GM23338 (cell line): ENCODE data around the gene RPRML. TPM values are rescaled to one million over a fixed set of nuclear protein-coding genes. Genes with fewer than 3 reads are reported as not detected.

Experiments
- ATAC-seq: fragments of 200-7000 bp; cut with Tn5 transposase; 3 replicates; pipeline ENCODE4 v1.9.1; 2020
- DNase-seq: peaks from one replicate; pipeline ENCODE4 v3.0.0-alpha.2; 2015; ENCODE audit warnings: low spot score
- H2AFZ ChIP-seq: fragments of 200-600 bp; sonication (generic); 2 replicates; pipeline ENCODE4 v1.8.0; 2016; ENCODE audit warnings: antibody characterized with exemption, mild to moderate bottlenecking, moderate library complexity
- H3F3A ChIP-seq: fragments of 200-600 bp; sonication (generic); replicated peaks from 2 replicates; pipeline ENCODE4 v1.8.0; 2017; ENCODE audit warnings: antibody characterized with exemption, mixed run types, low read depth
- H3K27ac ChIP-seq: fragments of 200-600 bp; sonication (generic); 2 replicates; pipeline ENCODE4 v1.6.1; 2016; ENCODE audit warnings: low read depth
- H3K27me3 ChIP-seq: fragments of 200-600 bp; sonication (generic); 2 replicates; pipeline ENCODE4 v1.8.0; 2016; ENCODE audit warnings: mild to moderate bottlenecking, mixed run types, moderate library complexity; ENCODE audit not compliant: insufficient read depth
- H3K36me3 ChIP-seq: fragments of 200-600 bp; sonication (generic); 2 replicates; pipeline ENCODE4 v1.8.0; 2016; ENCODE audit warnings: mild to moderate bottlenecking; ENCODE audit not compliant: insufficient read depth
- H3K4me1 ChIP-seq: fragments of 200-600 bp; sonication (generic); 2 replicates; pipeline ENCODE4 v1.8.0; 2016; ENCODE audit warnings: mild to moderate bottlenecking, moderate library complexity; ENCODE audit not compliant: insufficient read depth
- H3K4me2 ChIP-seq: fragments of 200-600 bp; sonication (generic); 2 replicates; pipeline ENCODE4 v1.7.1; 2017; ENCODE audit warnings: mixed run types
- H3K4me3 ChIP-seq: fragments of 200-600 bp; sonication (generic); 2 replicates; pipeline ENCODE4 v1.6.1; 2016; ENCODE audit warnings: mixed run types
- H3K79me2 ChIP-seq: fragments of 200-600 bp; sonication (generic); replicated peaks from 2 replicates; pipeline ENCODE4 v1.8.0; 2017; ENCODE audit warnings: mild to moderate bottlenecking; ENCODE audit not compliant: insufficient read depth
- H3K9me2 ChIP-seq: fragments of 200-600 bp; sonication (generic); 2 replicates; pipeline ENCODE4 v1.8.0; 2017; ENCODE audit not compliant: insufficient read depth
- H4K20me1 ChIP-seq: fragments of 200-600 bp; sonication (generic); replicated peaks from 2 replicates; pipeline ENCODE4 v1.8.0; 2017; ENCODE audit warnings: mild to moderate bottlenecking; ENCODE audit not compliant: insufficient read depth
- H3K27ac Mint-ChIP-seq: 2 replicates; pipeline ENCODE4 v1.8.0; 2020; ENCODE audit warnings: inconsistent platforms, mild to moderate bottlenecking, moderate library complexity, mixed read lengths
- H3K27me3 Mint-ChIP-seq: 3 replicates; pipeline ENCODE4 v1.8.0; 2022; ENCODE audit warnings: low read depth, mild to moderate bottlenecking, moderate library complexity, mixed read lengths, inconsistent platforms; ENCODE audit not compliant: insufficient read depth, poor library complexity
- H3K36me3 Mint-ChIP-seq: 3 replicates; pipeline ENCODE4 v1.8.0; 2021; ENCODE audit warnings: low read depth, mild to moderate bottlenecking, inconsistent platforms, moderate library complexity, mixed read lengths
- H3K4me1 Mint-ChIP-seq: 3 replicates; pipeline ENCODE4 v1.8.0; 2020; ENCODE audit warnings: mild to moderate bottlenecking, inconsistent platforms, mixed read lengths
- H3K4me3 Mint-ChIP-seq: 3 replicates; pipeline ENCODE4 v1.8.0; 2021; ENCODE audit warnings: moderate library complexity, mild to moderate bottlenecking, inconsistent platforms, mixed read lengths
- H3K9me3 Mint-ChIP-seq: 3 replicates; pipeline ENCODE4 v1.8.0; 2020; ENCODE audit warnings: moderate library complexity, mild to moderate bottlenecking, inconsistent platforms, mixed read lengths
- ETS1 ChIP-seq: IDR thresholded peaks from 2 replicates; pipeline ENCODE4 v1.6.1; 2016; ENCODE audit warnings: antibody characterized with exemption
- EZH2 ChIP-seq: fragments of 200-600 bp; sonication (generic); IDR thresholded peaks from one replicate; pipeline ENCODE4 v1.8.0; 2017; ENCODE audit warnings: antibody characterized with exemption, mild to moderate bottlenecking, low read depth; ENCODE audit not compliant: unreplicated experiment
- EZH2phosphoT487 ChIP-seq: fragments of 200-600 bp; sonication (generic); IDR thresholded peaks from one replicate; pipeline ENCODE4 v1.8.1; 2018; ENCODE audit warnings: antibody characterized with exemption; ENCODE audit not compliant: unreplicated experiment
- POLR2AphosphoS5 ChIP-seq: IDR thresholded peaks from 2 replicates; pipeline ENCODE4 v1.6.1; 2016; ENCODE audit warnings: antibody characterized with exemption, low read depth
- STAT1 ChIP-seq: IDR thresholded peaks from one replicate; pipeline ENCODE4 v1.6.1; 2016; ENCODE audit warnings: antibody characterized with exemption; ENCODE audit not compliant: unreplicated experiment
- ZNF462 ChIP-seq: fragments of 250-450 bp; sonication (Bioruptor Pico); IDR thresholded peaks from 2 replicates; pipeline ENCODE4 v1.5.0; 2020; ENCODE audit warnings: mild to moderate bottlenecking, moderate library complexity
- polyA plus RNA-seq: library from polyadenylated mRNA; unstranded; fragments of >200 nt; fragmentation: Nextera tagmentation; extraction: Ambion mirVana; gene quantifications from 2 replicates; pipeline ENCODE4 v1.2.1, GENCODE V29; 2016
- total RNA-seq: library from RNA; depleted of rRNA; stranded (reverse); fragments of >200 nt; shearing (Covaris generic); gene quantifications from 2 replicates; pipeline ENCODE4 v1.2.3, GENCODE V29; 2014

RPRML gene
- total and polyA plus RNA-seq, 2 experiments from 2014 or later, result 2.1 to 16.4 TPM

- H3K36me3 ChIP-seq, result 0 out of 2 replicates have a peak, but pooled peaks cover 1% of the 10 kb centered on the region
- peak overlapping the region; percentile 81 for H3K27ac Mint-ChIP-seq
- H3K27me3 Mint-ChIP-seq, result peaks cover 15% of the 10 kb centered on the region
- peak overlapping the region; percentile 40 for H3K4me3 ChIP-seq
- H3K27me3 ChIP-seq, result no peaks in the 10 kb centered on the region
- 0 out of 2 replicates have a peak, but pooled peaks cover 3% of the 10 kb centered on the region for H4K20me1 ChIP-seq
- H3K4me3 Mint-ChIP-seq, result no peak overlapping the region
- peaks cover 10% of the 10 kb centered on the region for H3K36me3 Mint-ChIP-seq
- H3K9me2 ChIP-seq, result no peaks in the 10 kb centered on the region
- H3K4me2 ChIP-seq, result peak overlapping the region; percentile 71
- no peak overlapping the region for H2AFZ ChIP-seq
- peaks cover 29% of the 10 kb centered on the region for H3K4me1 ChIP-seq
- no peaks in the 10 kb centered on the region for H3K9me3 Mint-ChIP-seq
- peaks cover 6% of the 10 kb centered on the region; the same call in 1 of the 2 replicates for H3F3A ChIP-seq
- peak; percentile 67 for DNase-seq
- peak; percentile 41 for ATAC-seq
- no peaks in the 10 kb centered on the region for H3K79me2 ChIP-seq
- H3K27ac ChIP-seq, result no peak overlapping the region
- TF ChIP-seq EZH2 (no peak), POLR2AphosphoS5 (0 out of 2 replicates have a peak, but pooled peaks have one; percentile 37), ETS1 (no peak)
- peaks cover 35% of the 10 kb centered on the region for H3K4me1 Mint-ChIP-seq
Measured at GRCh38 chr17:46943501-46944393, 35.3 kb downstream of the RPRML start.

GRCh38 chr17:46943218-46943500 lies 35.9 kb downstream of the RPRML start:
- 0 out of 2 replicates have a peak, but pooled peaks cover 7% of the 10 kb centered on the region for H3K36me3 ChIP-seq
- H2AFZ ChIP-seq, result no peak overlapping the region
- no peak for TF ChIP-seq EZH2phosphoT487
- TF ChIP-seq EZH2, result no peak
- TF ChIP-seq STAT1, result no peak
- TF ChIP-seq ZNF462 (CRISPR knock-in tag), result no peak
- H3K27me3 Mint-ChIP-seq, result peaks cover 15% of the 10 kb centered on the region
- H3K4me3 Mint-ChIP-seq, result no peak overlapping the region
- H3K27me3 ChIP-seq, result no peaks in the 10 kb centered on the region
- no peaks in the 10 kb centered on the region for H3K9me2 ChIP-seq
- peaks cover 35% of the 10 kb centered on the region for H3K4me1 Mint-ChIP-seq
- H3F3A ChIP-seq, result peaks cover 6% of the 10 kb centered on the region; the same call in 1 of the 2 replicates
- 0 out of 2 replicates have a peak, but pooled peaks cover 3% of the 10 kb centered on the region for H4K20me1 ChIP-seq
- H3K4me2 ChIP-seq, result peak overlapping the region; percentile 71
- no peaks in the 10 kb centered on the region for H3K9me3 Mint-ChIP-seq
- ATAC-seq (no peak; the same call in 2 of the 3 replicates), DNase-seq (no peak)
- H3K79me2 ChIP-seq, result no peaks in the 10 kb centered on the region
- H3K27ac Mint-ChIP-seq, result peak overlapping the region; percentile 81
- H3K4me3 ChIP-seq, result peak overlapping the region; percentile 40
- no peak overlapping the region for H3K27ac ChIP-seq
- peaks cover 16% of the 10 kb centered on the region for H3K36me3 Mint-ChIP-seq
- H3K4me1 ChIP-seq, result peaks cover 29% of the 10 kb centered on the region
